Gastrocnemius medialis (tissue), 4 donors: ENCODE data around the gene TUBB4B. TPM values are rescaled to one million over a fixed set of nuclear protein-coding genes. Genes with fewer than 3 reads are reported as not detected.
"Not testable (repeated sequence)": the region's sequence is repeated elsewhere in the genome, so short reads cannot be mapped to it uniquely, and the experiment has no call there.

Source experiments
- ATAC-seq, 2 donors: fragments of 150-250 bp; one replicate each; pipeline ENCODE4 v1.9.1; 2016
- DNase-seq, 2 donors: peaks; one replicate each; pipeline ENCODE4 v3.0.0-alpha.2; 2019
- H3K27ac ChIP-seq, 4 donors: fragments of 200-600 bp; sonication (generic); 1 replicate in 1 of 4; 2 replicates in 3 of 4; pipeline ENCODE4 v1.5.1; 2016 to 2018; ENCODE audit warnings: mild to moderate bottlenecking in 2 of 4, moderate library complexity in 1 of 4
- H3K27me3 ChIP-seq, 3 donors: fragments of 200-600 bp; sonication (generic) in 2 of 3; 1 replicate in 1 of 3; 2 replicates in 2 of 3; pipeline versions ENCODE4 v1.5.1 to v1.6.0; 2016 to 2019; ENCODE audit warnings: mild to moderate bottlenecking in 1 of 3, moderate library complexity in 1 of 3
- H3K36me3 ChIP-seq, 2 donors: fragments of 200-600 bp; sonication (generic) in 1 of 2; one replicate each; pipeline ENCODE4 v1.5.1; 2017 to 2018
- H3K4me1 ChIP-seq, 2 donors: fragments of 200-600 bp; sonication (generic) in 1 of 2; one replicate each; pipeline ENCODE4 v1.5.1; 2016 to 2017; ENCODE audit warnings: mild to moderate bottlenecking in 2 of 2
- H3K4me3 ChIP-seq, 4 donors: fragments of 200-600 bp; sonication (generic) in 3 of 4; 1 replicate in 1 of 4; 2 replicates in 3 of 4; pipeline ENCODE4 v1.5.1; 2016 to 2019; ENCODE audit warnings: mild to moderate bottlenecking in 2 of 4
- H3K9me3 ChIP-seq, 3 donors: fragments of 200-600 bp; sonication (generic) in 2 of 3; 1 replicate in 1 of 3; 2 replicates in 2 of 3; pipeline ENCODE4 v1.5.1; 2016 to 2019
- POLR2A ChIP-seq, 2 donors: fragments of 450-650 bp; IDR thresholded peaks; one replicate each; pipeline ENCODE4 v1.6.1; 2017; ENCODE audit warnings: antibody characterized with exemption in 2 of 2, mild to moderate bottlenecking in 2 of 2, moderate library complexity in 2 of 2
- in situ Hi-C, 4 donors: fragments of 200-750 bp; cut with MboI; loops; one replicate each; pipeline versions ENCODE4 v1.15.0 to v1.8.0; 2017; ENCODE audit warnings: low sequenced_read_pairs in 4 of 4
- intact Hi-C: fragments of 100-400 bp; cut with DNase I; formaldehyde crosslinking; loops from one replicate; pipeline ENCODE4 v1.15.1; 2023; ENCODE audit warnings: low total_unique reads
- total RNA-seq, 4 donors: library from RNA; depleted of rRNA; stranded (reverse); fragments of >200 nt; gene quantifications; one replicate each; pipeline versions ENCODE4 v1.1.0 to v1.2.3, GENCODE V29; 2016
- TF ChIP-seq, protein P1 (sequence below), 5 experiments: fragments of 450-650 bp in 3 of 5; fragments of 200-600 bp in 2 of 5; sonication (generic) in 2 of 5; IDR thresholded peaks in 4 of 5; conservative IDR thresholded peaks in 1 of 5; 1 replicate in 4 of 5; 2 replicates in 1 of 5; pipeline ENCODE4 v1.5.1; 2016 to 2019; ENCODE audit warnings: antibody characterized with exemption in 5 of 5, mild to moderate bottlenecking in 3 of 5, moderate library complexity in 3 of 5

The TUBB4B gene
- total RNA-seq, 4 donors from 2014 or later, result 222 to 495 (median 363) TPM

DNA sequence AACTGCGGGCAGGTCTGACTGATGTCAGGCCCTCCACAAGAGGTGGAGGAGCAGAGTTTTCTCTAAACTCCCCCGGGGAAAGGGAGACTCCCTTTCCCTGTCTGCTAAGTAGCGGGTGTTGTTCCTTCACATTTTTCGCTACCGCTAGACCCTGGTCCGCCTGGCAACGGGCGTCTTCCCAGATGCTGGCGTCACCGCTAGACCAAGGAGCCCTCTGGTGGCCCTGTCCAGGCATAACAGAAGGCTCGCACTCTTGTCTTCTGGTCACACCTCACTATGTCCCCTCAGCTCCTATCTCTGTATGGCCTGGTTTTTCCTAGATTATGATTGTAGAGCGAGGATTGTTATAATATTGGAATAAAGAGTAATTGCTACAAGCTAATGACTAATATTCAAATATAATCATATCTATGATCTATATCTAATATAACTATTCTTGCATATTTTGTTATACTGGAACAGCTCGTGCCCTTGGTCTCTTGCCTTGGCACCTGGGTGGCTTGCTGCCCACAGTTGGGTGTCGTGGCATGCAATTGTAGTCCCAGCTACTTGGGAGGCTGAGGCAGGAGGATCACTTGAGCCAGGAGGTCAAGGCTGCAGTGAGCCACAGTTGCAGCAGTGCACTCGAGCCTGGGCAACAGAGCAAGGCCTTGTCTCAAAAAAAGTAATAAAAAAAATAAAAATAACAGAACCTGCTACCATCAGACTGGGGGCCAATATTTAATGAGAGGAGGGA is 21.3 kb downstream of the TUBB4B start:
- H3K27ac ChIP-seq, result peak overlapping the region in 2 of 4 donors; percentile 25 to 26
- DNase-seq, ATAC-seq, H3K4me1 ChIP-seq, in situ Hi-C loops, H3K27me3 ChIP-seq, H3K4me3 ChIP-seq, H3K9me3 ChIP-seq: not testable (repeated sequence)
- intact Hi-C loops, result loop anchor here (2.0 kb wide), 1 partner anchor 26 kb away; no protein-coding TSS in a partner anchor
- TF ChIP-seq, protein P1, sequence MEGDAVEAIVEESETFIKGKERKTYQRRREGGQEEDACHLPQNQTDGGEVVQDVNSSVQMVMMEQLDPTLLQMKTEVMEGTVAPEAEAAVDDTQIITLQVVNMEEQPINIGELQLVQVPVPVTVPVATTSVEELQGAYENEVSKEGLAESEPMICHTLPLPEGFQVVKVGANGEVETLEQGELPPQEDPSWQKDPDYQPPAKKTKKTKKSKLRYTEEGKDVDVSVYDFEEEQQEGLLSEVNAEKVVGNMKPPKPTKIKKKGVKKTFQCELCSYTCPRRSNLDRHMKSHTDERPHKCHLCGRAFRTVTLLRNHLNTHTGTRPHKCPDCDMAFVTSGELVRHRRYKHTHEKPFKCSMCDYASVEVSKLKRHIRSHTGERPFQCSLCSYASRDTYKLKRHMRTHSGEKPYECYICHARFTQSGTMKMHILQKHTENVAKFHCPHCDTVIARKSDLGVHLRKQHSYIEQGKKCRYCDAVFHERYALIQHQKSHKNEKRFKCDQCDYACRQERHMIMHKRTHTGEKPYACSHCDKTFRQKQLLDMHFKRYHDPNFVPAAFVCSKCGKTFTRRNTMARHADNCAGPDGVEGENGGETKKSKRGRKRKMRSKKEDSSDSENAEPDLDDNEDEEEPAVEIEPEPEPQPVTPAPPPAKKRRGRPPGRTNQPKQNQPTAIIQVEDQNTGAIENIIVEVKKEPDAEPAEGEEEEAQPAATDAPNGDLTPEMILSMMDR (IDR thresholded peaks at IDR 0.05 in 4 of 5, conservative IDR thresholded peaks at IDR 0.05 in 1 of 5), result peak; percentile 45 to 67 (median 53)
- H3K36me3 ChIP-seq, result peaks cover 0 to 47% of the 10 kb centered on the region in 2 donors

DNA sequence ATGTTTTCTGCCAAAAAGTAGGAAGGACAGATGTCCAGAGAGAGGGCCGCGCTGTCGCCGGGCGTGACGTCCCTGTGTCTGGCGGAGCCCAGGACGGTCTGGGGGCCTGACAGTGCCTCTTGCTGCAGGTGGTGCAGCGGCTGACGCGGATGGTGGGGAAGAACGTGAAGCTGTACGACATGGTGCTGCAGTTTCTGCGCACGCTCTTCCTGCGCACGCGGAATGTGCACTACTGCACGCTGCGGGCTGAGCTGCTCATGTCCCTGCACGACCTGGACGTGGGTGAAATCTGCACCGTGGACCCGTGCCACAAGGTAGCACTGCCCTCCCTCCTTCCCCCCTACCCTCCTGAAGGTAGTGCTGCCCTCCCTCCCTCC is 21.8 kb downstream of the TUBB4B start:
- in situ Hi-C loops, result no loop called here
- TF ChIP-seq, protein P1 (IDR thresholded peaks at IDR 0.05 in 4 of 5, conservative IDR thresholded peaks at IDR 0.05 in 1 of 5), result no peak
- no peak for TF ChIP-seq POLR2A (IDR thresholded peaks at IDR 0.05)
- Histone ChIP-seq H3K4me1 (peaks cover 4 to 8% of the 10 kb centered on the region in 2 donors), H3K27me3 (no peaks in the 10 kb centered on the region), H3K4me3 (no peak overlapping the region), H3K27ac (no peak overlapping the region), H3K9me3 (no peaks in the 10 kb centered on the region), H3K36me3 (peaks cover 0 to 44% of the 10 kb centered on the region in 2 donors)
- ATAC-seq, result no peak
- DNase-seq, result no peak
- intact Hi-C loops, result loop anchor here (2.0 kb wide), 1 partner anchor 26 kb away; no protein-coding TSS in a partner anchor

DNA sequence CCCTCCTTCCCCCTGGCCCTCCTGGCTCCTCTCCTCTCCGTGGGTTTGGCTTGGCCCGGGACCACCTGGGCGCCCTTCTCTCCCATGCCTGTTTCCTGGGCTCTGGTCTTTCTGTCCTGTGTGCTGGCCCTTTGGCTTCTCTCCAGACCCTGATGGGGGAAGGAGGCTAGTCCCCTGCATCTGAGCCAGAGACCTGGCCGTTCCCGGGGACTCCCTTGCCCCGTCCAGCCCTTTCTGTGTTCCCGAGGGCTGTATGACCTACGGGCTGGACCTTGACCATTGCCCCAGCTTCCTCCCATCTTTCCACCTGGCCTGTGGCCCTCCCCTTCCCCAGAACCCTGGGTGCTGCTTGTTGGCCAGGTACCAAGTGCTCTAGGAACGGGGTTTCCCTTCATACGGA is 22.4 kb downstream of the TUBB4B start:
- TF ChIP-seq POLR2A (IDR thresholded peaks at IDR 0.05), result no peak
- TF ChIP-seq, protein P1 (IDR thresholded peaks at IDR 0.05 in 4 of 5, conservative IDR thresholded peaks at IDR 0.05 in 1 of 5), result no peak
- Histone ChIP-seq H3K27me3 (no peaks in the 10 kb centered on the region), H3K4me1 (peaks cover 11 to 14% of the 10 kb centered on the region in 2 donors), H3K36me3 (peaks cover 0 to 39% of the 10 kb centered on the region in 2 donors), H3K4me3 (no peak overlapping the region), H3K9me3 (no peaks in the 10 kb centered on the region), H3K27ac (no peak overlapping the region)
- in situ Hi-C loops, result no loop called here
- ATAC-seq, result no peak
- intact Hi-C loops, result loop anchor here (2.0 kb wide), 1 partner anchor 27 kb away; no protein-coding TSS in a partner anchor
- DNase-seq, result no peak

DNA sequence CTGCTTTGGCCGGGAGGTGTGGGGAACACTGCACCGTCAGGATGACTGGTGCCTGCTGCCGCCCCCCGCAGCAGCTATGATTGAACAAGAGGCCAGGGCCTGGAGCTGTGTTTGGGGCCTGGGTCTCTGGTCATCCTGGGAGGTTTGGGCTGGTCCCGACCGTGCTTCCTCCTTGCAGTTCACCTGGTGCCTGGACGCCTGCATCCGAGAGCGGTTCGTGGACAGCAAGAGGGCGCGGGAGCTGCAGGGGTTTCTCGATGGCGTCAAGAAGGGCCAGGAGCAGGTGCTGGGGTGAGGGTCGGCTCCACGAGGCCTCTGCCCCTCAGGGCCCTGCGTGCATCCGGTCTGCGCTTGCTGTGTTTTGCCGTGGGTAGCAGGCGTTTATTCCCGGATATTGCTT is 23.0 kb downstream of the TUBB4B start:
- no peaks in the 10 kb centered on the region for H3K27me3 ChIP-seq

More for the DNA sequence above, 23.0 kb downstream of the TUBB4B start:
- peaks cover 15 to 19% of the 10 kb centered on the region in 2 donors for H3K4me1 ChIP-seq
- H3K27ac ChIP-seq, result no peak overlapping the region
- TF ChIP-seq POLR2A (IDR thresholded peaks at IDR 0.05), result no peak
- TF ChIP-seq, protein P1 (IDR thresholded peaks at IDR 0.05 in 4 of 5, conservative IDR thresholded peaks at IDR 0.05 in 1 of 5), result no peak
- in situ Hi-C loops, result no loop called here
- H3K4me3 ChIP-seq, result no peak overlapping the region
- intact Hi-C loops, result no loop called here
- peaks cover 0 to 34% of the 10 kb centered on the region in 2 donors for H3K36me3 ChIP-seq
- H3K9me3 ChIP-seq, result no peaks in the 10 kb centered on the region
- no peak for DNase-seq
- ATAC-seq, result no peak
